ENCODE data around the gene PPWD1.

Gene PPWD1

DNA sequence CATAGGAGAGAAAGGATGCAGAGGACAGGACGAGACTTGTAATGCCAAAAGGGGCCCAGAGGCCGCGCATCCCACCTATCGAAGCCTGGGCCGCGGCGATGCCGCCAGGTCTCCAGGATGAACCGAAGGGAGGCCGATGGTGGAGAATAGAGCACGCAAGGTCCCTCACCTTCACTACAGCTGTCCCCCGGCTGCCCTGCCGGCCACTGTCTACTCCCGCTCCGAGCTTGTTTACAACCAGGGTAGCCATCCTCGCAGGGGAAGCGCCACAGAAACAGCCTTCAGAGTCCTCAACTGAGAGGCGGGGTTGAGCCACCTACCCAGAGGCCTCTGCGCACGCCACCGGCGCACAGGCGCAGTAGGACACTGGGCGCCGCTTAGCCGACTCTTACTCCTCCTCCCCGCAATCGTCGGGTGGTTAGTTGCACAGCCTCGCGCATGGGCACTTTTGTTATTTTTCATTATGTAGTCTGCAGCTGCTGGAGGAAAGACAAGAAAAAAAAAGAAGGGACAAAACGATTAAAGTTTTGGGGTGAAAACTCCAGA lies 61.0 kb downstream of the PPWD1 start, which contains the start of gene TRIM23:
Gene TRIM23 (minus strand): TSS at position 309 of the 546 bp plus-strand sequence. CDS start 59 bp downstream, at position 250.
- DNase-seq: peak; percentile 78

DNA sequence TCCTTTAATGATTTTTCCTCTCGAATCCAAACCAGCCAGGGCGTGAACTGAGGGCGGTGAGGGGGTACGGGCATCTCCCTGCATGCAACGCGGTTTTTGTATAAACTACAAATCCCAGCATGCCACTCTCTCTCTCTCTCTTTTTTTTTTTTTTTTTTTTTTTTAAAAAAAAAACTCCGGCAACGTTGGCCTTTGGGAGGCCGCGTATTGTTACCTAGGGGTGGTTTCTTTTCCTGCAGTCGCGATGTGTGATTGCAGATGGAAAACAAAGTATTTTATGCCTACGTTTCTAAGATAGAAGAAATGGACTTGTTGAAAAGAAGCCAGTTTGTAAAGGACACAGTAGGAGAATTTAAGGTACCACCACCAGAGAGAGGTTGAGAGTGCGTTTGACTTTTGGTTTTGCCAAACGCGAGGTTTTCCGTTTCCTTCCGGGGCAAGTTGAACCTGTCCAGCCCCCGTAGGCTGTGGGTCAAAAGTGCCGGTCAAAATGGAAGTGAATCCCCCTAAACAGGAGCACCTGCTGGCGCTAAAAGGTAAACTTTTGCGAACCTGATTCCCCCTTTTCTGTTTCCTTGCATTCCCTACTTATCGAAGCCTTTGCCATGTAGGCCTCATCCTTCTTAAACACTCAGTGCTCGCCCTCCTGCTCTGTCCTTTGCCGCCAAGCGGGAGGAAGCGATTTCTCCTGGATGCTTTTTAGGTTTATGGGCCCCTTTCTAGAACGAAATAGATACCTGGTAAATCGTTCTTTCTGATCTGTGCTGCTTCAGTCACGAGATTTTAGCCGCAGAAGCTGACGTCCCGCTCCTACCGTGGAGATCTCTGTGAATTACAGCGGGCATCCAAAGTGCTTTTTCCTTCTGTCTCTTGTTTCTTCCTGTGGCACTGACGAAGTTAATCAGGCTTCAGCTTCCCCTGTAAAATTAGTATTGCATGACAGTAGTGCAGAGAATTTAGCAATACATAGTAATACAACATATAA lies 61.8 kb downstream of the PPWD1 start, which contains the start of the genes SHLD3 and TRAPPC13:
Gene SHLD3 (plus strand): TSS at position 457 of the 985 bp plus-strand sequence. CDS start 4,561 bp downstream, outside the sequence.
Gene TRAPPC13 (plus strand): TSS at position 457 of the 985 bp plus-strand sequence. CDS start 34 bp downstream, at position 491.
- DNase-seq: peak; percentile 65

DNA sequence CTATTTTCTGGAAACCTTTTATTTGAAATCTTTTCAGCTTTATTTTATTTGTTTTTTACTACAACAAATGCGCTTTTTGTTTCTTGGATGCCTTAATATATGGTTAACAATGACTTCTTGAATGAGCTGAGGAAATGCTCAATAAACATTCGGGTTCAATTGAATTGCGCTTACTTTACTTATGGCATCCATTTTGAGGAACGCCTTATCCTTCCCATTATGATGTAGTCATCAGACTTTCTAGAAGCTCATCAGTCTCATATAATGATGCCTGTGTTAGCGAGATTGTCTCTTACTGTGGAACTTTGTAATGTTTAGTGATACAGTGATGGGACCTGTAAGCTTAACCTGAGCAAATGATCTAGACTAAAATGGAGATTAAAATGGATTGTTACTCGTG lies 62.6 kb downstream of the PPWD1 start:
- no peak for DNase-seq

DNA sequence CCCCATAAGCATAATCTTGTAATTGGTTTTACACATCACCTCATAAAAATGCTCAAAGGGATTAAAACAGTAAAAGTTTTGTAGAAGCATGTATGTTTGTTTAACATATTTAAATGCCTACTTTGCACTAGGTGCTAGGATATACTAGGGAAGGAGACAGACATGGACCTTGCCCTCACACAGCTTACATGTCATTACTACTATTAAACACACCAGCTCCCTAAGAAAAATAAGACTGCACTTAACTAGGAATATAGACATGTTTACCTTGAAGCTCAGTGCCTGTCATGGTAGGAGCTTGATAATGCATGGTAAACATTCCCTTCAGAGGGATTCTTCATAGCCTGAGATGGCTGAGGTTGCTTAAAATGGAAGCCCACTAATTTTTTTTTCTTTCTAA lies 67.9 kb downstream of the PPWD1 start:
- no peak for DNase-seq

Measured in NCI-H1105 (cell line).